ENCODE measurements around the gene PLXNA4. TPM values are rescaled to one million over a fixed set of nuclear protein-coding genes. Genes with fewer than 3 reads are reported as not detected.

PLXNA4 gene
- polyA plus RNA-seq, 1 donor (not counting 4 experiments of a cell fraction or from before 2014, with no cell fraction given) = 0.01 TPM

DNA sequence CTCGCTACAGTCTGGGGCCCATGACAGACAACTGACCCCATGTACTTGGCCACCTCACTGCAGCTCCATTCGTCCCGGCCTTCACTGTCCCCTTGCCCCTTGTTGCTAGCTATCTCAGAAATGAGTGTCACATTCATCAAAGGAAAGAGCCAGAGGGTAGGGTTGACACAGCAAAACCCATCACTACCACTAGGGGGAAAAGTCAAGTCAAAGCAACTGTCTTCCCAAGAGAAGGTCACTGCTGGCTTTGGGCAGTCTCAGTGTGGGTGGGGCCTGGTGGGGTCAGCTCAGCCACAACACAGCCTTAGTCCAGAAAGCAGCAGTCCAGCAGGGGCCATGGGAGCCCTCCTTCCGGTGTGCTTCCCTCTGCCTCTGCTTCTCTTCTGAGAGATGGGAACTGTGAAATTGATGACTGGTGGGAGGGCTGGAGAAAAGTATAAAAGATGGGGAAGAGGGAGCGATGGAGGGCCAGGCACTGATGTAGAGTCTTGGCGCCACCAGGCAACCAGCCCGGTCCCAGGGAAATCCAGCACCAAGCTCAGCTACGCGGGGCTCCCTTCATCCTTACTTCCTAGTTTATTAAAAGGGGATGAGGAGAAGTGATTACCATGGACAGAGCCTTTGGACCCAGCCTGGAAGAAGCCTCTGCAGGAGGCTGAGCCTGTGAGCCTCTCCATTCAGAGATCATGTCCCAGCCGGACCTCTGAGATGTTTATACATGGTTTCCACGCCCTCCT is 58.0 kb downstream of the PLXNA4 start:
- Histone ChIP-seq H3K4me1 (ENCODE audit: control insufficient read depth, extremely low read depth, insufficient read depth, low read length) (no peaks in the 10 kb centered on the region), H4K20me1 (ENCODE audit: control insufficient read depth, extremely low read depth, insufficient read depth, low read length) (no peaks in the 10 kb centered on the region), H3K27me3 (ENCODE audit: control insufficient read depth, extremely low read depth, insufficient read depth, low read length) (peaks cover 4% of the 10 kb centered on the region), H3K9me1 (ENCODE audit: control insufficient read depth, extremely low read depth, insufficient read depth, low read length) (no peaks in the 10 kb centered on the region), H3K9ac (ENCODE audit: control insufficient read depth, extremely low read depth, insufficient read depth, low read length) (no peak overlapping the region), H2AFZ (ENCODE audit: control insufficient read depth, low read length) (no peak overlapping the region), H3K4me3 (ENCODE audit: control insufficient read depth in 2 of 3, extremely low read depth in 1 of 3, insufficient read depth in 2 of 3, low read depth in 1 of 3, low read length in 3 of 3) (no peak overlapping the region), H3K36me3 (ENCODE audit: control insufficient read depth in 2 of 2, extremely low read depth in 1 of 2, insufficient read depth in 2 of 2, low read length in 2 of 2) (no peaks in the 10 kb centered on the region), H3K4me2 (ENCODE audit: control insufficient read depth, extremely low read depth, insufficient read depth, low read depth, low read length) (no peak overlapping the region), H3K79me2 (ENCODE audit: control insufficient read depth, insufficient read depth, low read length) (no peaks in the 10 kb centered on the region), H3K27ac (ENCODE audit: control insufficient read depth, insufficient read depth, low read length) (no peak overlapping the region), H3K9me3 (ENCODE audit: control insufficient read depth, low read depth, low read length) (no peaks in the 10 kb centered on the region)
- dilution Hi-C loops (cut with MboI; ENCODE audit: extremely low pct_ligation_motif_present, low sequenced_read_pairs) = no loop called here
- DNase-seq (ENCODE audit: low read depth, low spot score) (no peak), FAIRE-seq (no peak)
- TF ChIP-seq CTCF (optimal IDR thresholded peaks at IDR 0.05 in 1 of 3, IDR thresholded peaks at IDR 0.05 in 1 of 3, conservative IDR thresholded peaks at IDR 0.05 in 1 of 3; ENCODE audit: extremely low read depth in 1 of 3, insufficient read depth in 2 of 3, low read length in 3 of 3) = peak; percentile 43 to 60 (median 53)
- no peak for TF ChIP-seq EZH2 (IDR thresholded peaks at IDR 0.05; ENCODE audit: low read length)

DNA sequence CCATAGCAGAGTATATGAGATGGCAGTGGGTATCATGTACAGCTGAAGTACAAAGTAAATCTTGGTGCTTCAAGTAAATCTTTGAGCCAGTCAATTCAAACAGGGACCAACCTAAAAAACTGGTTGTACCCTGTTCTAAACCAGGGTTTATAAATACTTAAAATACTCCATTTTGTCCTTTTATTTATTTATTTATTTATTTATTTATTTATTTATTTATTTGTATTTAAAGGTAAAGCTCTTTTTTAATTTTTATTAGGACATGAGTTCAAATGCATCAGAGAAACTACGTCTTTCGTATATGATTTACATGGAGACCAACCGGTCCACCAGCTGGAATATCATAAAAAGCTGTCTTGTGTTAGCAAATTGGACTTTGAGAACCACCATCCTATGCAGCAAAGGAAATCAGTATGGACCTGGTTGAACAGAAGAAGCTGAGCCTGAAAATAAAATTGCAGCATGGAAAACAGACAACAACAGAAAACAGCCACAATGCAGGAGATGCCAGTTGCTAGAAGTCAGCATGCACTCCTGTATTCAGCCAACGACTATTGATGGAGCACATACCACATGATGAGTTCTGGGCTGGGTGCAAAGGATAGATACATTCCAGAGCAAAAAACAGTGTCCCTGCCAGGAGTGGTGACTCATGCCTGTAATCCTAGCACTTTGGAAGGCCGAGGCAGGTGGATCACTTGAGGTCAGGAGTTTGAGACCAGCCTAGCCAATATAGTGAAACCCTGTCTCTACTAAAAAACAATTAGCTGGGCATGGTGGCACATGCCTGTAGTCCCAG is 60.0 kb downstream of the PLXNA4 start:
- TF ChIP-seq EZH2 (IDR thresholded peaks at IDR 0.05; ENCODE audit: low read length) (no peak), CTCF (optimal IDR thresholded peaks at IDR 0.05 in 1 of 3, IDR thresholded peaks at IDR 0.05 in 1 of 3, conservative IDR thresholded peaks at IDR 0.05 in 1 of 3; ENCODE audit: extremely low read depth in 1 of 3, insufficient read depth in 2 of 3, low read length in 3 of 3) (no peak)
- Histone ChIP-seq H3K4me3 (ENCODE audit: control insufficient read depth in 2 of 3, extremely low read depth in 1 of 3, insufficient read depth in 2 of 3, low read depth in 1 of 3, low read length in 3 of 3) (no peak overlapping the region), H3K9ac (ENCODE audit: control insufficient read depth, extremely low read depth, insufficient read depth, low read length) (no peak overlapping the region), H3K27me3 (ENCODE audit: control insufficient read depth, extremely low read depth, insufficient read depth, low read length) (no peaks in the 10 kb centered on the region), H3K9me1 (ENCODE audit: control insufficient read depth, extremely low read depth, insufficient read depth, low read length) (no peaks in the 10 kb centered on the region), H3K36me3 (ENCODE audit: control insufficient read depth in 2 of 2, extremely low read depth in 1 of 2, insufficient read depth in 2 of 2, low read length in 2 of 2) (no peaks in the 10 kb centered on the region), H3K4me1 (ENCODE audit: control insufficient read depth, extremely low read depth, insufficient read depth, low read length) (no peaks in the 10 kb centered on the region), H2AFZ (ENCODE audit: control insufficient read depth, low read length) (no peak overlapping the region), H3K27ac (ENCODE audit: control insufficient read depth, insufficient read depth, low read length) (no peak overlapping the region), H3K79me2 (ENCODE audit: control insufficient read depth, insufficient read depth, low read length) (no peaks in the 10 kb centered on the region), H3K4me2 (ENCODE audit: control insufficient read depth, extremely low read depth, insufficient read depth, low read depth, low read length) (no peak overlapping the region), H4K20me1 (ENCODE audit: control insufficient read depth, extremely low read depth, insufficient read depth, low read length) (no peaks in the 10 kb centered on the region), H3K9me3 (ENCODE audit: control insufficient read depth, low read depth, low read length) (no peaks in the 10 kb centered on the region)
- DNase-seq (ENCODE audit: low read depth, low spot score) (no peak), FAIRE-seq (no peak)
- dilution Hi-C loops (cut with MboI; ENCODE audit: extremely low pct_ligation_motif_present, low sequenced_read_pairs) = no loop called here

Data from keratinocyte (primary cell).